Endodermal cell (in vitro differentiated cells): ENCODE results near the gene SLC35E3. TPM values are rescaled to one million over a fixed set of nuclear protein-coding genes. Genes with fewer than 3 reads are reported as not detected.

Experiments
- DNase-seq: peaks from one replicate; pipeline ENCODE4 v3.0.0-alpha.2; 2017
- H3K27ac ChIP-seq: 2 replicates; pipeline ENCODE4 v1.5.1; 2013; ENCODE audit warnings: mild to moderate bottlenecking, low read depth, low read length, moderate library complexity
- H3K27me3 ChIP-seq: 2 replicates; pipeline ENCODE4 v1.6.1; 2013; ENCODE audit warnings: mild to moderate bottlenecking, low read length, moderate library complexity; ENCODE audit not compliant: insufficient read depth, control insufficient read depth, poor library complexity, severe bottlenecking
- H3K36me3 ChIP-seq: 2 replicates; pipeline ENCODE4 v1.7.0; 2013; ENCODE audit warnings: mild to moderate bottlenecking, low read length, moderate library complexity; ENCODE audit not compliant: control insufficient read depth, insufficient read depth
- H3K4me1 ChIP-seq: one replicate; pipeline ENCODE4 v1.7.0; 2013; ENCODE audit warnings: low read length; ENCODE audit not compliant: control insufficient read depth, insufficient read depth
- H3K4me3 ChIP-seq: 2 replicates; pipeline ENCODE4 v1.5.1; 2013; ENCODE audit warnings: mild to moderate bottlenecking, low read length, moderate library complexity
- H3K9ac ChIP-seq: 2 replicates; pipeline ENCODE4 v1.6.1; 2013; ENCODE audit warnings: mild to moderate bottlenecking, low read length, moderate library complexity; ENCODE audit not compliant: poor library complexity, severe bottlenecking; ENCODE audit errors: extremely low read depth
- H3K9me3 ChIP-seq: 2 replicates; pipeline ENCODE4 v1.6.1; 2013; ENCODE audit warnings: mild to moderate bottlenecking, low read length, moderate library complexity; ENCODE audit not compliant: control insufficient read depth
- H3K27ac Mint-ChIP-seq: 2 replicates; pipeline ENCODE4 v1.8.0; 2020; ENCODE audit warnings: mixed read lengths
- H3K27me3 Mint-ChIP-seq: 2 replicates; pipeline ENCODE4 v1.8.0; 2021; ENCODE audit warnings: mild to moderate bottlenecking, mixed read lengths; ENCODE audit not compliant: insufficient read depth
- H3K36me3 Mint-ChIP-seq: 2 replicates; pipeline ENCODE4 v1.8.0; 2020; ENCODE audit warnings: low read depth, mixed read lengths
- H3K4me1 Mint-ChIP-seq: 2 replicates; pipeline ENCODE4 v1.8.0; 2020; ENCODE audit warnings: mixed read lengths
- H3K4me3 Mint-ChIP-seq: 2 replicates; pipeline ENCODE4 v1.8.0; 2020; ENCODE audit warnings: mild to moderate bottlenecking, moderate library complexity, mixed read lengths
- H3K9me3 Mint-ChIP-seq: 2 replicates; pipeline ENCODE4 v1.8.0; 2020; ENCODE audit warnings: mild to moderate bottlenecking, mixed read lengths
- WGBS, 2 experiments: methylation state at CpG; one replicate each; pipeline versions ENCODE4 v1.1.5 to v1.1.7; 2013; ENCODE audit warnings: missing lambda C conversion rate in 2 of 2, mixed read lengths in 1 of 2; ENCODE audit not compliant: insufficient coverage in 1 of 2, insufficient read length in 1 of 2; 5-methylcytosine and 5-hydroxymethylcytosine counted together
- total RNA-seq, 2 donors: library from RNA; stranded (reverse); fragmentation: NEBNext Ultra II Directional in 1 of 2; extraction: Animal tissue kit (Norgen Biotek cat#: 25700) in 1 of 2; gene quantifications; 2 replicates in 1 of 2; 3 replicates in 1 of 2; pipeline ENCODE4 v1.2.1, GENCODE V29; 2021
- TF ChIP-seq, protein P1 (sequence below): fragments of 200-600 bp; sonication (generic); conservative IDR thresholded peaks from 2 replicates; pipeline ENCODE4 v1.5.0; 2021; ENCODE audit warnings: antibody characterized with exemption, mild to moderate bottlenecking

SLC35E3 gene
- total RNA-seq, 2 donors from 2014 or later = 12.6 to 12.7 TPM

DNA sequence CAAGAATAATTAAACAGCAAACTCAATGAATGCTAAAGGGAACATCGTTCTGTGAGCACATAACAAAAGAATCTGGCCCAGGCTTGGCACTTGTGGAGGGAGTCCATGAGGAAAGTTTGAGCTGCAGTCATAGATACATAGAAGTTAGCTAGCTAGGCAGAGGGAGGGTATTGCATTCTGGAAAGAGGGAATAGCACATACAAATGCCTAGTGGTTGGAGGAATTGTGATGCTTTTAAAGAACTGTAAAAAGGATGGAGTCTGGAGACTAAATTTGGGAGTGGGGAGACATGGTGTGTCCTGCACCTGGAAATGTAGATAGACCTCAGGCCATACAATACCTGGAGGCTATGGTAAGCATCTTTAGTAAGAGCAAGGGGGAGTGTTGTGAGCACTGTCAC is 24.0 kb downstream of the SLC35E3 start:
- Histone ChIP-seq H3K4me1 (no peaks in the 10 kb centered on the region), H3K27me3 (no peaks in the 10 kb centered on the region), H3K27ac (no peak overlapping the region), H3K4me3 (no peak overlapping the region), H3K9ac (no peak overlapping the region), H3K9me3 (no peaks in the 10 kb centered on the region), H3K36me3 (peaks cover 7% of the 10 kb centered on the region)
- no peak overlapping the region for H3K4me3 Mint-ChIP-seq
- H3K9me3 Mint-ChIP-seq = no peaks in the 10 kb centered on the region
- TF ChIP-seq, protein P1, sequence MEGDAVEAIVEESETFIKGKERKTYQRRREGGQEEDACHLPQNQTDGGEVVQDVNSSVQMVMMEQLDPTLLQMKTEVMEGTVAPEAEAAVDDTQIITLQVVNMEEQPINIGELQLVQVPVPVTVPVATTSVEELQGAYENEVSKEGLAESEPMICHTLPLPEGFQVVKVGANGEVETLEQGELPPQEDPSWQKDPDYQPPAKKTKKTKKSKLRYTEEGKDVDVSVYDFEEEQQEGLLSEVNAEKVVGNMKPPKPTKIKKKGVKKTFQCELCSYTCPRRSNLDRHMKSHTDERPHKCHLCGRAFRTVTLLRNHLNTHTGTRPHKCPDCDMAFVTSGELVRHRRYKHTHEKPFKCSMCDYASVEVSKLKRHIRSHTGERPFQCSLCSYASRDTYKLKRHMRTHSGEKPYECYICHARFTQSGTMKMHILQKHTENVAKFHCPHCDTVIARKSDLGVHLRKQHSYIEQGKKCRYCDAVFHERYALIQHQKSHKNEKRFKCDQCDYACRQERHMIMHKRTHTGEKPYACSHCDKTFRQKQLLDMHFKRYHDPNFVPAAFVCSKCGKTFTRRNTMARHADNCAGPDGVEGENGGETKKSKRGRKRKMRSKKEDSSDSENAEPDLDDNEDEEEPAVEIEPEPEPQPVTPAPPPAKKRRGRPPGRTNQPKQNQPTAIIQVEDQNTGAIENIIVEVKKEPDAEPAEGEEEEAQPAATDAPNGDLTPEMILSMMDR = no peak
- no peaks in the 10 kb centered on the region for H3K27me3 Mint-ChIP-seq
- no peak overlapping the region for H3K27ac Mint-ChIP-seq
- peaks cover 12% of the 10 kb centered on the region for H3K36me3 Mint-ChIP-seq
- no peak for DNase-seq
- 90 to 92% methylated on average over 1 of the region's 1 CpG for WGBS, 2 experiments
- H3K4me1 Mint-ChIP-seq = no peaks in the 10 kb centered on the region

DNA sequence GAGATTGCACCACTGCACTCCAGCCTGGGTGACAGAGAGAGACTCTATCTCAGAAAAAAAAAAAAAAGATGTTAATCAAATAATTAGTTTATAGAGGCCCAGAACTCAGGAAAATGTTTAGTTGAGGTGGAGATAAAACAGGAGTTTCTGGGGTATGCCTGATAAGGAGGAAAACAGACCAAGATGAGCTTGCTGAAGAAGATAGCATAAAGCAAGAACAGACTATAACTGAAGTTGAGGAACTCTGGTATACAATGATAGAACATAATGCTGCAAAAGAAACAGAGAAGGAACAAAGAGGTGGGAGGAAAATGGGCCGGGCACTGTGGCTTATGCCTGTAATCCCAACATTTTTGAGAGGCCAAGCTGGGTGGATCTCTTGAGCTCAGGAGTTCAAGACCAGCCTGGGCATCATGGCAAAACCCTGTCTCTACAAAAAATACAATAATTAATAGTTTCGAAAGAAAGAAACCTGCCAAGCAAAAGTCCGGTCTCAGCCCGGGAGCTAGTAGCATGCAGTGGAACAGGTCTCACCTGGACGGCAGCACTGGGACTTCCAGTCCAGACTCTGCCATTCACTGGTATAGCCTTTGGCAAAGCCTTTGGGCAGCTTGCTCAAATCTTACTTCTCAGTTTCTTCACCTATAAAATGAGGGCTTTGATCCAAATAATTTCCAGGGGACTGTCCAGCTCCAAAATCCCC is 25.4 kb downstream of the SLC35E3 start:
- TF ChIP-seq, protein P1 = no peak
- no peaks in the 10 kb centered on the region for H3K27me3 Mint-ChIP-seq
- Histone ChIP-seq H3K27me3 (no peaks in the 10 kb centered on the region), H3K4me3 (no peak overlapping the region), H3K9me3 (no peaks in the 10 kb centered on the region), H3K27ac (no peak overlapping the region), H3K9ac (no peak overlapping the region), H3K36me3 (peaks cover 6% of the 10 kb centered on the region), H3K4me1 (no peaks in the 10 kb centered on the region)
- no peak overlapping the region for H3K27ac Mint-ChIP-seq
- no peaks in the 10 kb centered on the region for H3K9me3 Mint-ChIP-seq
- no peak for DNase-seq
- H3K4me1 Mint-ChIP-seq = no peaks in the 10 kb centered on the region
- WGBS, 2 experiments = 93 to 97% methylated on average over 5 of the region's 5 CpGs
- H3K36me3 Mint-ChIP-seq = peaks cover 6% of the 10 kb centered on the region
- H3K4me3 Mint-ChIP-seq = no peak overlapping the region

DNA sequence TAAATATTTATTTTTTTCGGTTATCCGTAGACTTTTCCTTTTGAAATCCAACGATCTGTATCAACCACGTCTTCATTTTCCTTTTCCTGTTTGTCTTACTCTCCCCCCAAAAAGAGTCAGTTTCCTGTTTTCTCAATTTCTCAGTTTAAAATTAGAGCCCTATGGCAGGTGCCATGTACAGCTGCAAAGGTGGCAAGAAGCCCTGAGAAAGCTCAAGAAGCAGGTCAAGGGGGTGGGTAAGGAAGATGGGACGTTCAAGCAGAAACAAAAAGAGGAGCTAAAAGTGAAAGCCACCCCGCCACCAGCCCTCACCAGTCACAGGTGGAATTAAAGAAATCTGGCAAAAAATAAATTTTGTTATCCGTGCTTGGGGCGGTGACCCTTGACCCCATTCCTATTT is 26.7 kb downstream of the SLC35E3 start:
- WGBS, 2 experiments = 93 to 95% methylated on average over 8 of the region's 8 CpGs
- no peaks in the 10 kb centered on the region for H3K36me3 Mint-ChIP-seq

More for the DNA sequence above, 26.7 kb downstream of the SLC35E3 start:
- H3K27ac ChIP-seq = no peak overlapping the region
- Mint-ChIP-seq H3K4me1 (no peaks in the 10 kb centered on the region), H3K9me3 (no peaks in the 10 kb centered on the region), H3K4me3 (no peak overlapping the region), H3K27me3 (no peaks in the 10 kb centered on the region), H3K27ac (no peak overlapping the region)
- no peak for DNase-seq
- H3K4me3 ChIP-seq = no peak overlapping the region
- H3K27me3 ChIP-seq = no peaks in the 10 kb centered on the region
- H3K9ac ChIP-seq = no peak overlapping the region
- no peaks in the 10 kb centered on the region for H3K4me1 ChIP-seq
- no peaks in the 10 kb centered on the region for H3K36me3 ChIP-seq
- H3K9me3 ChIP-seq = no peaks in the 10 kb centered on the region
- TF ChIP-seq, protein P1 = no peak
